Activated naive CD4-positive, alpha-beta T cell treated with anti-CD3 and anti-CD28 coated beads, Interleukin-2, amount 50 U/mL, for 72 hours (primary cell): ENCODE data around the gene TMEM221. TPM values are rescaled to one million over a fixed set of nuclear protein-coding genes. Genes with fewer than 3 reads are reported as not detected.

Experiments used
- ATAC-seq, 2 donors: fragments of 150-1000 bp; cut with Tn5 transposase; 2 replicates each; pipeline ENCODE4 v1.10.0; 2021; ENCODE audit warnings: mild to moderate bottlenecking in 2 of 2, moderate library complexity in 2 of 2
- DNase-seq, 2 donors: peaks; one replicate each; pipeline ENCODE4 v3.0.0; 2021 to 2022; ENCODE audit warnings: low spot score in 2 of 2
- H3K27ac Mint-ChIP-seq, 2 donors: one replicate each; pipeline ENCODE4 v1.8.0; 2022; ENCODE audit warnings: mild to moderate bottlenecking in 2 of 2, mixed read lengths in 2 of 2
- H3K36me3 Mint-ChIP-seq, 2 donors: one replicate each; pipeline ENCODE4 v1.8.0; 2022; ENCODE audit warnings: mixed read lengths in 2 of 2
- H3K9me3 Mint-ChIP-seq, 2 donors: one replicate each; pipeline ENCODE4 v1.8.0; 2022; ENCODE audit warnings: mixed read lengths in 2 of 2
- total RNA-seq, 2 donors: library from RNA; stranded (reverse); gene quantifications; one replicate each; pipeline ENCODE4 v1.2.3, GENCODE V29; 2022

The TMEM221 gene
- total RNA-seq = not detected

GRCh38 chr19:17448131-17448967, at the start of gene TMEM221:
TMEM221 (minus strand) TSS chr19:17448668; CDS start chr19:17448462, 206 bp downstream.
- DNase-seq (peak in 1 of 2 donors; percentile 64), ATAC-seq (peak; percentile 36 to 74)
- no peaks in the 10 kb centered on the region for H3K36me3 Mint-ChIP-seq
- H3K9me3 Mint-ChIP-seq = peaks cover 0 to 4% of the 10 kb centered on the region in 2 donors
- no peak within 1 kb of the TSS for H3K27ac Mint-ChIP-seq

- DNase-seq (no peak), ATAC-seq (no peak)
- no peak overlapping the region for H3K27ac Mint-ChIP-seq
- no peaks in the 10 kb centered on the region for H3K36me3 Mint-ChIP-seq
- no peaks in the 10 kb centered on the region for H3K9me3 Mint-ChIP-seq
These were observed 48.8 kb upstream of the TMEM221 start for GRCh38 chr19:17497149-17497798.

GRCh38 chr19:17496337-17496997, 48.0 kb upstream of the TMEM221 start:
- Mint-ChIP-seq H3K36me3 (no peaks in the 10 kb centered on the region), H3K27ac (peak overlapping the region in 1 of 2 donors; percentile 60), H3K9me3 (no peaks in the 10 kb centered on the region)
- ATAC-seq (peak; percentile 97 to 98), DNase-seq (peak; percentile 77 to 89)

- no peak for ATAC-seq
- no peaks in the 10 kb centered on the region for H3K9me3 Mint-ChIP-seq
These were observed 47.3 kb upstream of the TMEM221 start for GRCh38 chr19:17495639-17496296.

GRCh38 chr19:17491287-17491686, 42.8 kb upstream of the TMEM221 start:
- peaks cover 0 to 6% of the 10 kb centered on the region in 2 donors for H3K36me3 Mint-ChIP-seq
- H3K9me3 Mint-ChIP-seq = no peaks in the 10 kb centered on the region
- no peak for DNase-seq
- no peak for ATAC-seq
- no peak overlapping the region for H3K27ac Mint-ChIP-seq

More at GRCh38 chr19:17495639-17496296, 47.3 kb upstream of the TMEM221 start:
- no peak overlapping the region for H3K27ac Mint-ChIP-seq
- DNase-seq = no peak
- no peaks in the 10 kb centered on the region for H3K36me3 Mint-ChIP-seq

GRCh38 chr19:17490411-17490810, 41.9 kb upstream of the TMEM221 start:
- no peaks in the 10 kb centered on the region for H3K9me3 Mint-ChIP-seq
- H3K27ac Mint-ChIP-seq = no peak overlapping the region
- DNase-seq (no peak), ATAC-seq (peak in 1 of 2 donors; percentile 45)
- H3K36me3 Mint-ChIP-seq = peaks cover 0 to 6% of the 10 kb centered on the region in 2 donors

GRCh38 chr19:17489392-17490030, 41.0 kb upstream of the TMEM221 start:
- DNase-seq (no peak), ATAC-seq (no peak)
- peak overlapping the region; percentile 19 to 44 for H3K27ac Mint-ChIP-seq
- peaks cover 0 to 6% of the 10 kb centered on the region in 2 donors for H3K36me3 Mint-ChIP-seq
- H3K9me3 Mint-ChIP-seq = no peaks in the 10 kb centered on the region

GRCh38 chr19:17488593-17489391, 40.3 kb upstream of the TMEM221 start:
- no peaks in the 10 kb centered on the region for H3K9me3 Mint-ChIP-seq
- DNase-seq (peak in 1 of 2 donors; percentile 76), ATAC-seq (peak; percentile 73 to 99)
- H3K27ac Mint-ChIP-seq = peak overlapping the region; percentile 23 to 44
- peaks cover 0 to 6% of the 10 kb centered on the region in 2 donors for H3K36me3 Mint-ChIP-seq

- ATAC-seq (no peak), DNase-seq (no peak)
- no peak overlapping the region for H3K27ac Mint-ChIP-seq
- no peaks in the 10 kb centered on the region for H3K9me3 Mint-ChIP-seq
- peaks cover 0 to 6% of the 10 kb centered on the region in 2 donors for H3K36me3 Mint-ChIP-seq
These were observed 39.0 kb upstream of the TMEM221 start for GRCh38 chr19:17487284-17488121.

GRCh38 chr19:17486545-17487240, 38.2 kb upstream of the TMEM221 start:
- Mint-ChIP-seq H3K9me3 (no peaks in the 10 kb centered on the region), H3K36me3 (peaks cover 0 to 6% of the 10 kb centered on the region in 2 donors), H3K27ac (no peak overlapping the region)
- DNase-seq (no peak), ATAC-seq (no peak)

- no peaks in the 10 kb centered on the region for H3K9me3 Mint-ChIP-seq
These were observed 36.2 kb upstream of the TMEM221 start for GRCh38 chr19:17484520-17485185.

GRCh38 chr19:17483605-17484002, 35.1 kb upstream of the TMEM221 start:
- Mint-ChIP-seq H3K27ac (no peak overlapping the region), H3K9me3 (no peaks in the 10 kb centered on the region), H3K36me3 (no peaks in the 10 kb centered on the region)
- ATAC-seq (no peak), DNase-seq (no peak)

More at GRCh38 chr19:17484520-17485185, 36.2 kb upstream of the TMEM221 start:
- no peak for DNase-seq
- peaks cover 0 to 5% of the 10 kb centered on the region in 2 donors for H3K36me3 Mint-ChIP-seq
- no peak for ATAC-seq
- H3K27ac Mint-ChIP-seq = peak overlapping the region in 1 of 2 donors; percentile 19

GRCh38 chr19:17482877-17483604, 34.6 kb upstream of the TMEM221 start:
- Mint-ChIP-seq H3K27ac (no peak overlapping the region), H3K9me3 (no peaks in the 10 kb centered on the region), H3K36me3 (no peaks in the 10 kb centered on the region)
- ATAC-seq (no peak), DNase-seq (no peak)
